NCI-H1694 treated with DMSO at 0.1 percent for 48 hours (cell line): ENCODE data around the gene STXBP1.

Source experiments
- DNase-seq: peaks from one replicate; lab custom pipeline; 2025; lab: John Stamatoyannopoulos, UW

STXBP1 gene

GRCh38 chr9:127693143-127693542, 81.1 kb downstream of the STXBP1 start:
- no peak for DNase-seq

GRCh38 chr9:127693697-127694096, 81.6 kb downstream of the STXBP1 start:
- no peak for DNase-seq

- DNase-seq = no peak
These were observed 83.0 kb downstream of the STXBP1 start for GRCh38 chr9:127694890-127695720.

- DNase-seq = no peak
These were observed 85.5 kb downstream of the STXBP1 start for GRCh38 chr9:127697575-127697974.

GRCh38 chr9:127698386-127698785, 86.3 kb downstream of the STXBP1 start:
- no peak for DNase-seq

- DNase-seq = no peak
These were observed 87.1 kb downstream of the STXBP1 start for GRCh38 chr9:127698985-127699670.

GRCh38 chr9:127700140-127700539, 88.1 kb downstream of the STXBP1 start:
- no peak for DNase-seq

- DNase-seq = no peak
These were observed 88.6 kb downstream of the STXBP1 start for GRCh38 chr9:127700594-127701255.

- DNase-seq = no peak
These were observed 91.3 kb downstream of the STXBP1 start for GRCh38 chr9:127703289-127703946.

GRCh38 chr9:127705577-127706379, 93.7 kb downstream of the STXBP1 start:
- DNase-seq = no peak

GRCh38 chr9:127706836-127707241, 94.8 kb downstream of the STXBP1 start, which contains the start of gene CFAP157:
Gene CFAP157, plus strand, starts transcription at chr9:127706988. Its CDS starts 44 bp downstream, at chr9:127707032.
- DNase-seq = no peak

GRCh38 chr9:127707766-127708165, 95.7 kb downstream of the STXBP1 start:
- no peak for DNase-seq

- DNase-seq = no peak
These were observed 97.0 kb downstream of the STXBP1 start for GRCh38 chr9:127708952-127709587.

GRCh38 chr9:127710204-127710783, 98.2 kb downstream of the STXBP1 start:
- DNase-seq = no peak

GRCh38 chr9:127711226-127711701, 99.2 kb downstream of the STXBP1 start:
- DNase-seq = peak; percentile 33

- no peak for DNase-seq
These were observed 99.8 kb downstream of the STXBP1 start for GRCh38 chr9:127711831-127712274.

- DNase-seq = no peak
These were observed 100.3 kb downstream of the STXBP1 start for GRCh38 chr9:127712371-127712770.

- DNase-seq = no peak
These were observed 100.8 kb downstream of the STXBP1 start for GRCh38 chr9:127712867-127713266.

- DNase-seq = no peak
These were observed 102.1 kb downstream of the STXBP1 start for GRCh38 chr9:127714020-127714750.
